AML-193 (cell line): Measurements from ENCODE around the gene PDPR.
"Not testable (repeated sequence)": the region's sequence is repeated elsewhere in the genome, so short reads cannot be mapped to it uniquely, and the experiment has no call there.

Experiments
- DNase-seq, 2 experiments: peaks; one replicate each; lab custom pipeline; 2025; lab: John Stamatoyannopoulos, UW

The PDPR gene

DNA sequence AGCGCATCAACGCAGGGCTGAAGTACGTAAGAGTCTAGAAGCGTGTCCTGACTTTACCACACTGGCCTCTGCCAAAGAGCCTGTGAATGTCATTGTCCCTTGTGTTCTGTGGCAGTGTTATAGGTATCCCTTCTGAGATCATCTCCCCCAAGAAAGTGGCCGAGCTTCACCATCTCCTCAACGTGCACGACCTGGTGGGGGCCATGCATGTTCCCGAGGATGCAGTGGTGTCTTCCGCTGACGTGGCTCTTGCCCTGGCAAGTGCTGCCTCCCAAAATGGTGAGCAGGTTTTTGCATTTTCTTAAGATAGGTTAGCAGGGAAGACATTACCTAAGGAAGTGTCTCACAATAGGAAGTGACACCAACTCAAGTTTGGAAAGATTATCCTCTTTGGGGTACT, 14.7 kb downstream of the PDPR start:
- not testable (repeated sequence) for DNase-seq

DNA sequence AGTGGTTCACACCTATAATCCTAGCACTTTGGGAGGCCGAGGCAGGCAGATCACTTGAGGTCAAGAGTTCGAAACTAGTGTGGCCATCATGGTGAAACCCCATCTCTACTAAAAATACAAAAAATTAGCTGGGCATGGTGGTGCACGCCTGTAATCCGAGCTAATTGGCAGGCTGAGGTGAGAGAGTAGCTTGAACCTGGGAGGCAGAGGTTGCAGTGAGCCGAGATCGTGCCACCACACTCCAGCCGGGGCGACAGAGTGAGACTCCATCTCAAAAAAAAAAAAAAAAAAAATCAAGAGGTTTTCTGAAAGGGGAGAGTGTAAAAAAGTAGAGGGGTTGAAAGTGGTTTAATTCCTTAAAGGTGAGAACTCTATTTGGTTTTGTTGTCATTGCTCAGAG, 21.7 kb downstream of the PDPR start:
- not testable (repeated sequence) for DNase-seq

DNA sequence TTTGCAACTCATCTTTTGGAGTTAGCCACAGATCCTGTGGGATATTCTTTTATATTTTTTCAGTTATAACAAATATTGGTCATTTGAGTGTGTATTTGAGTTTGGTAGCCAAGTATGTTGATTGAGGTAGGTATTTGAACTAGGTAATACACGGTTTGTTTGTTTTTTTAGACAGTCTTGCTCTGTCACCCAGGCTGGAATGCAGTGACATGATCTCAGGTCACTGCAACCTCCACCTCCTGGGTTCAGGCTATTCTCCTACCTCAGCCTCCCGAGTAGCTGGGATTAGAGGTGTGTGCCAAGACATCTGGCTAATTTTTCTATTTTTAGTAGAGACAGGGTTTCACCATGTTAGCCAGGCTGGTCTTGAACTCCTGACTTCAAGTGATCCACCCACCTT, 22.5 kb downstream of the PDPR start:
- DNase-seq, result not testable (repeated sequence)

DNA sequence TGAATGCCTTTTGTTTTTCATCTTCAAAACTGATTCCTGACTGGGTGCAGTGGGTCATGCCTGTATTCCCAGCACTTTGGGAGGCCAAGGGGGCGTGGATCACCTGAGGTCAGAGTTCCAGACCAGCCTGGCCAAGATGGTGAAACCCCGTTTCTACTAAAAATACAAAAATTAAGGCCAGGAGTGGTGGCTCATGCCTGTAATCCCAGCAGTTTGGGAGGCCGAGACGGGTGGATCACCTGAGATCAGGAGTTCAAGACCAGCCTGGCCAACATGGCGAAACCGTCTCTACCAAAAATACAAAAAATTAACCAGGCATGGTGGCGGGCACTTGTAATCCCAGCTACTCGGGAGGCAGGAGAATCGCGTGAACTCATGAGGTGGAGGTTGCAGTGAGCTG, 28.6 kb downstream of the PDPR start:
- DNase-seq, result not testable (repeated sequence)

- not testable (repeated sequence) for DNase-seq
Measured at GRCh38 chr16:70143231-70143895, 29.2 kb downstream of the PDPR start.

DNA sequence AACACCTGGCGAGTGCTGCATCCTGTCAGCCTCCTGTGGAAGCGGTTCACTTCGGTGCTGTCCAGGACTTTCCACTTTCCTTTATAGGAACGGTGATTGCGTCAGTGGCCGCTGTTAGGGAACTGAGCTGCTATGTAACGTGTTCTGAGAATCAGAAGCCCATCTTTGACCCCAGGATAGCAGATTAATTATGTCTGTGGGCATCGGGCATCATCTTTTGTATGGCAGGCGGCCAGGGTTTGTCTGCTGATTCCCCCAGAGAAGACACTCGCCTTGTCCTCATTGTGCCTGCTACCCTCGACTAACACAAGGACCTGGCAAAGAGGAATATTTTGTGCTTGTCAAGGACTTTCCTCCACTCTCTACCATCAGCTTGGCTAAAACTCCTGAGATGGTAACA, 33.7 kb downstream of the PDPR start:
- not testable (repeated sequence) for DNase-seq

DNA sequence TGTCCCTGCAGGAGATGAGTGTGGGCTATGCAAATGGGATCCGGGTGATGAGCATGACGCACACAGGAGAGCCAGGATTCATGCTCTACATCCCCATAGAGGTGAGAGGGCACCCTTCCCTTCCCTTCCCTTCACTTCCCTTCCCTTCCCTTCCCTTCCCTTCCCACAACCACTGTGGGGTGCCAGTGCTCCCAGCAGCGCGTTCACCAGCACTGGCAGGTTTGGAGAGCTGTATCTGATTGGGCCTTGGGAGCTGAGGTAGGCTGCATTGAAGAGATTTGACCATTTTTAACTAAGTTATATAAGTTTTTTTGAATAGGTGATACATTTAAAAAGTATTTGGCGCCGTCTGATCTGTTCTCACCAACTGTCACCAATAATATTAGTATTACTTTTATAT, 34.3 kb downstream of the PDPR start:
- DNase-seq, result not testable (repeated sequence)

DNA sequence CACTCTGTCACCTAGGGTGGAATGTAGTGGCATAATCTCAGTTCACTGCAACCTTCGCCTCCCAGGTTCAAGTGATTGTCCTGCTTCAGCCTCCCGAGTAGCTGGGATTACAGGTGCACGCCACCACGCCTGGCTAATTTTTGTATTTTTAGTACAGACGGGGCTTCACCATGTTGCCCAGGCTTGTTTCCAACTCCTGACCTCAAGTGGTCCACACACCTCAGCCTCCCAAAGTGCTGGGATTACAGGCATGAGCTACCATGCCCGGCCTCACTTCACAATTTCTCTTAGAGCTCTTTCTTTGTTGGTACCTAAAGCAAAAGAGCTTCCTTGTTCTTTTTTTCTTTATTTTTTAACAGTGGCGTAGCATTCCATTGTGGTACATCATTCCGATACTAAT, 35.2 kb downstream of the PDPR start:
- not testable (repeated sequence) for DNase-seq

- no peak for DNase-seq
Measured at GRCh38 chr16:70151391-70151790, 37.3 kb downstream of the PDPR start.

GRCh38 chr16:70151941-70152509, 37.9 kb downstream of the PDPR start:
- no peak for DNase-seq

DNA sequence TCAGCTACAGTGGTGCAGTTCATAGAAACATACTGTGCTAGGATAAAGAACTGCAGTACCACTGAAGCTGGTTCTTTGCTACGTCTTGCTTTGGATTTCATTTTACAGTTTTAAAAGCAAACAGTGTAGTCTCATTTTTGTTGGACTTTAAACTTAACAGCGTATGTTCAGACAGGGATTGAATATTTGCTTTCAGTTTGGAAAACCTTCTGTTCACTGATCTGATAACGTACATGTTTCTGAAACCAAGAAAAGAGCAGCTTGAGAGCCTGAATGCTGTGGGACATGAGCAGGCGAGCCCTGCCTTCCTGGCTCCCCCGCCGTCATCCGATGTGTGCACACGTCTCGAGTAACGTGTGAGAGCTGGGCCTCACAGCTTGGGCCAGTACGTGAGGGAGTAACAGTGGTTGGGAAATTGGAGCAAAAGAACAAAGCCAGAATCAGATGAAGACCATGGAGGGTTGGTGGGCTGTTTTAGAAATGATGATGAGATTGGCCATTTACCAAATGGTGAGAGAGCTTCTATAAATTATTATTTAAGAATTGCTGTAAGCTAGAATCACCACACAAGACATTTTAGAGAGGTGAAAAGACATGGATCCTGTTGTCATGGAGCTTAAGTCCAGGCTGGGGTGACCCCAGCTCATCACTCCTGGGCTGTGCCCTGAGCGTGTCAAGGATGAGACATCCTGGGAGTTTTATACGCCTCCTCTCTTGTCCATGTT, 38.6 kb downstream of the PDPR start:
- DNase-seq, result no peak

GRCh38 chr16:70154736-70155135, 40.6 kb downstream of the PDPR start:
- not testable (repeated sequence) for DNase-seq

DNA sequence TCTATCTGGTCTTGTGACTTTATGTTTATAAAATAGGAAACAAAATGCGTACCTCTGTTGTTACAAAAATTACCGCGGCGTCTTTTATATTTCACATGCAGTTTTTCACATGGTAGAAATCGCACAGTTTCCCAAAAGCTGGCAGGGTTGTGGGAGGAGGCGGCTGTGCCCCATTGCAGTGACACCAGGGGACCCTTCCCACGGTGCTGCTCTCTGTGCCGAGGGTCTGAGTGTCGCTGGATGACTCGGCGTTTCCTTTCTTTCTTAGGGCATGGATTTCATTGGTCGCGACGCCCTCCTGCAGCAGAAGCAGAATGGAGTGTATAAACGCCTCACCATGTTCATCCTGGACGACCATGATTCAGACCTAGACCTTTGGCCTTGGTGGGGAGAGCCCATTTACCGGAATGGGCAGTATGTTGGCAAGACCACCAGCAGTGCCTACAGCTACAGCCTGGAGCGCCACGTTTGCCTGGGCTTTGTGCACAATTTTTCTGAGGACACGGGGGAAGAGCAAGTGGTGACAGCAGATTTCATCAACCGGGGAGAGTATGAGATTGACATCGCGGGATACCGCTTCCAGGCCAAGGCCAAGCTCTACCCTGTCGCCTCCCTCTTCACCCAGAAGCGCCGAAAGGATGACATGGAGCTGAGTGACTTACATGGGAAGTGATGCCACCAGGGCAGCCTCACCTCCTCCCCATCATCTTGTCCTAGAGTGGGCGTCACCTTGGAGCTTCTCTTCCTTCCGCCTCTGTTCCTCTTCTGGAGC, 42.3 kb downstream of the PDPR start:
- no peak for DNase-seq

- no peak for DNase-seq
Measured at GRCh38 chr16:70157105-70157476, 43.0 kb downstream of the PDPR start.

DNA sequence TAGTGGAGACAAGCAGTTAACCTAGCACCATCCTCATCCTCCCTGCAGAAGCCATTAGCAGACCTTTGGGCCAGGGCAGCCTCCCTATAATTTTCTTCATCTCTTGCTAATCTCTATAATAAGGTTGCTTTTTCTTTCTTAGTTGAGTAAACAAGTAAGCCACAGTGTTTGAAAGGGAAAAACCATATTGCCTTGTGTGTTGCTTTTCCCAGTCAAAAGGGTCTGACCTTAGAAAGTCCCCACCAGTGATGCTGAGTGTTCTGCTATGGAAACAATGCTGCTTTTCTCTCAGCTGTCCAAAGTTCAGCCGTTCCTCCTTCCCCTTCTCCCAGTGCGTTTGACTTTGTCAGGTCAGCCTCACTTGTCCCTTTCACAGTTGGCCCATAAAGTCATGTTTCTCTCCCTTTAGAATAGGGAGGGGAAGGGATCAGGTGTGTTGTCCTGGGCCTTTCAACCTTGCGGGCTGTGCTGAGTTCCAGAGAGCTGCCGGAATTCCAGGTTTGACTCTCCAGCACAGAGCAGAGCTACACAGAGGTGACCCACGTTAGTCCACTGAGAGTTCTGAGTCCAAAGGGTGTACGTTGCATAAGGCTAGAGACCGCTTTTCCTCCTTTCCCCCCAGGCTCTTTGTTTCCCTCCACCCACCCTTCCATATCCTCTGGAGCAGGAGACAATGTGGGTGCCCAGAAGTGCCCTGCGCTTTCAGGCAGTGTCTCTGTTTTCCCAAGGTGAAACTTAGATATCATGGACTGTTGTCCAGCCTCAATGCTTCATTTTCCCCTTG, 43.5 kb downstream of the PDPR start:
- DNase-seq, result no peak

- DNase-seq, result no peak
Measured at GRCh38 chr16:70158261-70158939, 44.3 kb downstream of the PDPR start.

DNA sequence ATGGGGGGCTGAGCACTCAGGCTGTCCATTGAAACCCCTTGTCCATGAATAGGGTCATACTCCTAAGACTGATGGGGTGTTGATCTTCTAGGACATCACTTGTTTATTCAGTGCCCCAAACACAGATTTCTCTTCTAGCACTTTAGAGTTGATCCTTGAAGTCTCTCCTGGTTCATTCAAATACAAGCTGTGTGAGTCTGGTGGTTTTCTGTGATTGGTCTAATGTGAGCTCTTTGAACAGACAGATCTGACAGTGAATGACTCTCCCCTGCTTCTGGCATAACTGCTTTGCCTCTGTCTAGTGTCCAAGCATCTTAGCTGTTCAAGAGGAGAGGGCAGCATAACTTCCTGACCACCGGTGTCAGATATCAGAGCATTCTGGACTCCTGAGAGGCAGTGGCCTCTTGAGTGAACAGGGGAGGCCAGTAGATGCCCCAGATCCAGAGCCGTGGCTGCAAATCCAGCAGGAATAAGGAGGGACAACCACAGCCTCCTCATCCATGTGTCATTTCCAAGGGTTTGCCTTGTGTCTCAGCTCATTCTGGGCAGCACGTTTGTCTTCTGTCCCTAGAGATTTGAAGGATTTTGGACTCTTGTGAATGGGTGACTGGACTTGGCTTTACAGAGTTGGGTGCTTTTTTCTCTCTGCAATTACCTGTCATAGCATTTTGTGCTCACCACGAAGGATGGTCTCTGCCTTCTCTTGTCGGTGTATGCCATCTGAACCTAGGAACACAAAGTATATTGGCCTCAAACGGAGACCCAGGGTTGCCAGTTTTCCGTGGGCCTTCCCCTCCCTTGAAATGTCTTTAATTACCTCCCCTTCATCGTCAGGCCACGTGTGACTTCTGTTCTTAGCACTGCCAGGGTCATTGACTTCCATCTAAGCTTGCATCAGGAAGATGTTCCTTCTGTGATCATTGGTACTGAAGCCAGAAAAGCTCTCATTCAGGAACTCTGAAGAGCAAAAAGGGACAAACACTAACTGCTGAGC, 45.5 kb downstream of the PDPR start:
- no peak for DNase-seq

DNA sequence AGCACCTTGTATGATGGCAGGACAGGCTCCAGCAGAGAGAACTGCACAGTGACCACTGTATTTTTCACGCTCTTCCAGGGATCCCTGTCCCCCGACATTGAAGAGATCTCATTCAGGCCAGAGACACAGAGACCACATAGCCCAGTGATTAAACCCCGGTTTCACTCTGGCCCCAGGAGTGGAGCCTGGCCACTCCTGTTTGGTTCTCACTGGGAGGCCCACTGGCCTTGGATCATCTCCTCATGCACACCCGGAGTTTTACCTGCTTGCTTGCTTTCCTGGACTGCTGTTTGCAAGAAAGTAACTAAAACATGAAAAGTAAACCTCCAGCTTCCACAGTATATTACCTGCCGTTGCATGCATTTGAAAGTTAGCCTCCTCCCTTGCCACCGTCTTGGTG, 46.3 kb downstream of the PDPR start:
- no peak for DNase-seq

GRCh38 chr16:70160821-70161220, 46.7 kb downstream of the PDPR start:
- no peak for DNase-seq

DNA sequence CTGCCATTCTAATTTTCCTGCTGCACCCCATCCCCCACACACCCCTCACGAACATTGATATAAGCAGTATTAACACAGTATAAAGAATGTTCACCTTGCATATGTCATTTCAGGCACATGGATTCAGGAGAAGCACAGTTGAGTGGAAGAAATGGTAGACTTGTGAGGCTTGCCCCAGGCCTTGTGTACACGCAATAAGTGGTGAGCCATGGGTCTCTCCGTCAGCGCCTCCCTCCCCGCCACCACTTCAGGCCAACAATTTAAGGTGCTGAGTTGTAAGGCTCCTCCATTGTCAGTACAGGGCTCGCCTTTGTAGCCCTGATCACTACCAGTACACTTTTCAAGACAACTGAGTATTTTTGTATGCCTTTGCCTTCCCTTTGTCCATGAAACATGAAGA, 47.2 kb downstream of the PDPR start:
- no peak for DNase-seq
